ENCODE measurements around the gene CFHR4.

GRCh38 chr1:196860323-196860884 is 27.4 kb upstream of the CFHR4 start:
- TF ChIP-seq CTCF (conservative IDR thresholded peaks at IDR 0.05; ENCODE audit: low read depth, low read length) (no peak), EZH2 (IDR thresholded peaks at IDR 0.05; ENCODE audit: borderline replicate concordance, low read depth, low read length, poor library complexity, severe bottlenecking) (no peak)

All from A673 (cell line).